HG03354 (cell line): ENCODE results near the gene RAPGEF3.

ENCODE experiments used
- ATAC-seq: cut with Tn5 transposase; IDR thresholded peaks from one replicate; pipeline ENCODE4 v1.9.1; 2021; ENCODE audit warnings: mild to moderate bottlenecking; ENCODE audit not compliant: unreplicated experiment, poor library complexity, severe bottlenecking

The RAPGEF3 gene

DNA sequence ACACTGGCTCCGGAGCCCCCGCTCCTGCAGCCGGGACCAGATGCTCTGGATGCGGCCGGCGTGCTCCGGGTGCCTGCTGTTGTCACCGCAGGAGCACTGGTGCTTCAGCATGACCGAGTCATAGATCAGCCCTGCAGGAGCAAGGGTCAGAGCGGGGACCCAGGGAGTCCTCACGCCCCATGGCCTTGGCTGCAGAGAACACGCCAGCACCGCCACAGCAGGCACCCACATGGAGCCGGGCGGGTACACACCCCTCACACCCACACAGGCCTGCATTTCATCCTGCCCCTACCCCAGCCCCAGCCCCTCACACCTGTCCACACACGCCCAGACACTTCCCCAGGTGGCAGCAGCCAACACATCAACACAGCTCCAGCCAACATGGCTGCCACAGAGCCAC is 33.2 kb upstream of the RAPGEF3 start:
- ATAC-seq: no peak

DNA sequence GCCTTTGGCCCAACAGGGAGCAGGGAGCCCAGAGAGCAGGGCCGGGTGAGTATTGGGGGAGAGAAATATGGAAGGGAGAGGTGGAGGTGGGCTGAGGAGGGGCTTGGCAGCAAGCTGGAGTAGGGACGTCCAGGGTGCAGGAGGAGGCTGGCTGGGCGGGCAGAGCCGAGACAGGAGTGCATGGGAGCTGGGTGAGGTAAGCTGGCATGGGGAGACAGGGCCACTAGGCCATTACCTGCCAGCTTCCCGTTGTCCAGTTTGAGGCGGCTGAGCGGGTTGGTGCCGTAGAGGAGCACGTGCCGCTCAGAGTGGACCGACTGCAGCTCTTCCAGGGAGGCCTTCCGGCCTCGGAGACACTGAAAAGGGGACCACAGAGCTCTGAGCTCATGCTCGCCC is 32.7 kb upstream of the RAPGEF3 start:
- no peak for ATAC-seq

DNA sequence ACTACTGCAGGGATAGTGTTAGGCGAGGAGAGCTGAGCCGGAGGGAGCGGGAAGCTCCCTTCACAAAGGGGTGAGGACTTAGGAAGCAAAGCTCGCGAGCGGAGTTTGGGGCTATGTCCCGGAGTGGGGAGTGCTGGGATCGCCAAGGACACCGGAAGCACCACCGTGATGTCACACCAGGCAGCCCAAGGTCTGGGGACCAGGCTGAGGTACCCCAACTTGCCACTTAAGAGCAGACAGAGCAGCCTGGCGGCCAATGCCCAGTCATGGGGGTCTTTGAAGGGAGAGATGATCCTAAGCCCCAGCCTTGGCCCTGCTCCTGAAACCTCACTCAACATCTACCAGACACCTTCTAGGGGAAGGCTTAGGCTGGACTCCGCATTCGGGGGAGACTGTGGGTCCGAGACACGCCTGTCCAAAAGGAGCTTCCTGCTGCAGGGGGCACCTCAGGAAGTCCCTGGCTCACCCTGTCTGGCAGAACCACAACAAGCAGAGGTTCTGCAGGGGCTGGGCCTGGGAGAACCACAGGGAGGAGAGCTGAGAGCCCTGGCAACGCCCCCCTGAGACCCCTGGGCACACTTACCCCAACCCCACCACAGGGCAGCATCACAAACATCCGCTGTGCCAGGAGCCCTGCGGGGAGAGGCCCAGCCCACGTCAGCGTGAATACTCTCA is 32.1 kb upstream of the RAPGEF3 start:
- ATAC-seq: no peak

DNA sequence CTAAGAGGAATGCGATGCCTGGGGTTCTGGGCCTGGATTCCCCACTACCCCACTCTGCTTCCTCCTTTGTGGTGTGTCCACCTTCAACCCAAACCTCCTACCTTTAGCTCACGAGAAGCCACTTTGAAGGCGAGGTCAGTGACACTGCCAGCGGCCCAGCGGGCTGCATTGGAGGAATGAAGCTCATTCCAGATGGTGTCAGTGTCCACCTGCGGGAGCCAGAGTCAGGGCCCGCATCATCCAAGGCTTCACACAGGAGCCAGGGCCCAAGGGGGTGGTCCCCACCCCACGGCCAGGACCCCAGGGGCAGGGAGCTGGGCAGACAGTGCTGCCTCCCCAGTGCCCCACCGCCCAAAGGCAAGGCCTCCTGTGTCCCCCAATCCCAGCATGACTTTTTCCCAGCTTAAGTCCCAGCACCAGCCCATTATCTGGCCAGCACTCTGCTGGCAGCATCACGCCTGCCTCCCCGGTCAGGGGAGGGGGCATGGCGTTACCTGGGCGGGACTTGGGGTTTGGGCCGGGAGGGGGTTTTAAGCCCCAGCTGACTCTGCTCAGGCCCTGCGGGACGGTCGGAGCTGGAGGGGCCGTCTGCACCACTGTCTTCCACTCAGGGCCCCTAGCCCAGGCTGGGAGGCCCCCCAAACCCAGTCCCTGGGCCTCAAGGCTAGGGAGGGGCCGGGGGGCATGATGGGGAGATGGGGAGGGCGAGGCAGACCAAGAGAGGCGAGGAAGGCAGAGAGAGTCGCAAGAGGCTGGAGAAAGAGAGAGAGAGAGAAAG is 31.2 kb upstream of the RAPGEF3 start:
- no peak for ATAC-seq

DNA sequence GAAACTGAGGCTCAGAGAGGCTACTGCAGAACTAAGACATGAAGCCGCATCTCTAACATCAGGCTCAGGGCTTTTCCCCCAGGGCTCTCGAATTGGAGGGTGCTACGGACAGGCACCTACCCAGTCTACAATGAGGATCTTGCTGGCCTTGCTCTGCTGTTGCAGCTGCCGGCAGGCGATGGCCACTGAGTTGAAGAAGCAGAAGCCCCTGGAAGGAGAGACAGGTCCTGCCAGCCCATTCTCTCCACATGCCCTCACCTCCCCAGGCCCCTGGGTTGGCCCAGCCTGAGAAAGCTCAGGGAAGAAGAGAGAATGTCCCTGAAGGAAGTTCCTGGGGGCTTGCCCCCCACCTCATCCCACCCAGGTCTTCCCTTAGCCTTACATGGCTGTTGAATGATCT is 30.5 kb upstream of the RAPGEF3 start:
- ATAC-seq: no peak

DNA sequence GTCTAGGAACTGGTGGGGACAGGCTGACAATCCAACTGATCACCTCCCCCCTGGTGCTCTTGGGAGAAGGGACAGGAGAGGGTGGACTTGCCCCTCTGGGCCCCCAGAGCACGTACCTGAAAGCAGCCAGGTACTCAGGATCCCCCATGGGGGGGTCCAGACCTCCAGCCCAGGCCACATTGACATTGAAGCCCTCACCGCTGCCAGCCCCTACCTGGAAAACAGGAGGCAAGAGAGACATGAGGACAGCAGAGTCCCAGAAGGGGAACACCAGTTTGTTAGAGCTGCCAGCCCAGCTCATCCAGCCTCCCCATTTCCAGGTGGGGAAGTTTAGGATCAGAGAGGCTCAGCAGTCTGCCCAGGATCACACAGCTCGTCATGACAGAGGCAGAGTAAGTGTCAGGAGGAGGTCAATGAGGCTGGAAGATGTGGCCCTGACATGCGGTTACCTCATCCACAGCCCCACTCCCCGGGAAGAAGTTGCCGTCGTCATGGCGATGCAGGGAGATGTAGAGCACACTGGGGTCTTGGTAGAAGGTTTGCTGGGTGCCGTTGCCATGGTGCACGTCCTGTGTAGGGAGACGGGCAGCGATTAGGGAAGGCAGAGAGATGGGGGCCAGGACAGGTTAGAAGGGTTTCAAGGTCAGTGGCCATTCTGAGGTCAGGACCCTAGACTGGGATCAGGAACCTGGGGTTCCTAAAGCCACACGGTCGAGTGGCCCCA is 29.1 kb upstream of the RAPGEF3 start:
- ATAC-seq: no peak

DNA sequence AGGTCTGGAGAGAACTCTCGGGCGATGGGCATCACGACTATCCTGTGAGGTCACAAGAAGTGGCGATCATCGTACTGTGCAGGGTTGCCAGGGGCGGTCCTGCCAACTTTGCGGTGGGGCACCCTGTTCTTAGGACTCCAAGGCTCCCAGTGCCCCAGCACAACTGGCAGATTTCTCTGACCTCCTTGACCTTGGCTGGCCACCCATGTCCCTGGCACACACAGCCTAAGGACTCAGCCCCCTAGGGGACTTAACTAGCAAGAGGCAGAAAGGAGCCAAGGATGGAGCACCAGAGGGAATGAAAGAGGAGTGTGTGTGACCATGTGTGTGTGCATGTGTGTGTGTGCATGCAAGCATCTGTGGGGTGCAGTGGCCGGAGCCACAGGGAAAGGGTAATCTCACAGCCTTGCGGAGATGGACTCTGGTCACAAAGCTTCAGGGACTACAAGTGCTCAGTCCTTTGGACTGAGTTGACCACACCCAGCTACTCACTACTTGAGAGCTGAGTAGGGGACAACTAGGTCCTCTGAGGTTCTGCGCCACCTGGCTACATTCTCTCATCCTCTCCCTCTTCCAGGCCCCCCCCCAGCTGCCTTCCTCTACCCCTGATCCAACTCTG is 28.1 kb upstream of the RAPGEF3 start:
- no peak for ATAC-seq

DNA sequence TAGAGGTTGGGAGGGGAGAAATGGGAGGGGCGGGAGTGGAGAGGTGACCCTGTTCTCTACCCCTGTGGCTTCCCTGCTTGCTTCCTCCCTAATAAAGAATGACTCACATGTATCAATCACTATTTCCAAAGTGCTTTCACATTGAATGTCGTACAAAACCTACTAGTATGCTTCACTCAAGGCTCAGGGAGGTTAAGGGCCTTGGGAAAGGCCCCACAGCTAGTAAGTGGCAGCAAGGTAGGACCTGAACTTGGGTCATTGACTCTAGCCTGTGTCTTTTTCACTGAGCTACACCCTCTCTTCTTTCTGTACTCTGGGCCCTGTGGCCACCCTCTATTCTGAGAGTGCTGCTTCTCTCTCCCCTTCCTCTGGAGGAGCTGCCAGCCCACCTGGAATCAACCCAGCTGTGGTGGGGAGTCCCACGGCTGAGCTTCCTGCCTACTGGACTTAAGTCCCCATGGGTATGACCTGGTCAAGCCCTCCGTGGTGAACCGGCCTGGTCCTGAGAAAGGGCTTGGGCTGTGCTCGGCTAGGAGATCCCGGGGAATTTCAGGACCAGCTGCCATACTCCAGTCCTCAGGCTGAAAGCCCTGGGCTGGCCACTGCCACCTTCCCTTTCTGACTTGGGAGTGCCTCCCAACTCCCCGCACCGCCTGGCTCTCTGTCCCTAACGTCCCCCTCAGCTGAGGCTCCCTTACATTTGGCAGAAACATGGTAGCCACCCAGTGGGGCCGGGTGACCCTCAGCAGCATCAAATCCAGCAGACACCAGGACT is 27.4 kb upstream of the RAPGEF3 start:
- ATAC-seq: no peak

DNA sequence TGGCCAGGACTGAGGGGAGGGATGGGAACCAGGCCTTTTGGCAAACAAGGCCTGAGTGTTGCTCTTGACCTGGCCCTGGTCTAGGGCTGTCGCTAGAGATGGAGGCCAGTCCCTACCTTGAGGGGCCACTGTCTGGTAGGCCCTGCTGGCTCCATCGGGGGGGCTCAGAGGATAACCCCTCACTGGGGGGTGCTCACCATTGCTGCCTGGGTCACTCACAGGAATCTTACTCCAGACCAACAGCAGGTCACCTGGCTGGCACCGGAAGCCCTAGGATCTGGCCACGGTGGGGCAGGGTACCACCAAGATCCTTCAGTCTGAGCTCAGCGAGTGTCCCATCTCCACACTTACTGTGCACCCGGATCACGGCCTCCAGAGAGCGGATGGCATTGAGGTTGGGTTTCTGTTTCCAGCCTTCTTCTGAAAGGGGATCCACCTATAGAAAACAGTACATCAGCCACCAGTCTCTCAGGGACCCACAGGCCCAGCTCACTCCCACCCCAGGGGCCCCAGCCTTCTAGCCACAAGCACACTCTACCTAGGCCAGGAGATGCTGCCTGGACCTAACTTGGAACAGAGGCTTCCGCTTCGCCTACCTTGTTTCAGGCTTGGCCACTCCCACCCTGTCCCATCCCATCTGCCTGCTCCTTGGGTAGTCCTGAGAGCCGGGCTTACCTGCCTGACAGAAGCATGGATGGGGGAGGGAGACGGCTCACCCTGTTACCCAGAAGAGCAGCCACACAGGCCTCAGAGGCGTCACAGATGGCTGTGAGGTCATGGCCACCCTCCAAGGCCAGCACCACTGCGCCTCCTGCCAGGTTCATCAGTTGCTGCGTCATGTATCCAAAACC is 26.6 kb upstream of the RAPGEF3 start:
- ATAC-seq: no peak

DNA sequence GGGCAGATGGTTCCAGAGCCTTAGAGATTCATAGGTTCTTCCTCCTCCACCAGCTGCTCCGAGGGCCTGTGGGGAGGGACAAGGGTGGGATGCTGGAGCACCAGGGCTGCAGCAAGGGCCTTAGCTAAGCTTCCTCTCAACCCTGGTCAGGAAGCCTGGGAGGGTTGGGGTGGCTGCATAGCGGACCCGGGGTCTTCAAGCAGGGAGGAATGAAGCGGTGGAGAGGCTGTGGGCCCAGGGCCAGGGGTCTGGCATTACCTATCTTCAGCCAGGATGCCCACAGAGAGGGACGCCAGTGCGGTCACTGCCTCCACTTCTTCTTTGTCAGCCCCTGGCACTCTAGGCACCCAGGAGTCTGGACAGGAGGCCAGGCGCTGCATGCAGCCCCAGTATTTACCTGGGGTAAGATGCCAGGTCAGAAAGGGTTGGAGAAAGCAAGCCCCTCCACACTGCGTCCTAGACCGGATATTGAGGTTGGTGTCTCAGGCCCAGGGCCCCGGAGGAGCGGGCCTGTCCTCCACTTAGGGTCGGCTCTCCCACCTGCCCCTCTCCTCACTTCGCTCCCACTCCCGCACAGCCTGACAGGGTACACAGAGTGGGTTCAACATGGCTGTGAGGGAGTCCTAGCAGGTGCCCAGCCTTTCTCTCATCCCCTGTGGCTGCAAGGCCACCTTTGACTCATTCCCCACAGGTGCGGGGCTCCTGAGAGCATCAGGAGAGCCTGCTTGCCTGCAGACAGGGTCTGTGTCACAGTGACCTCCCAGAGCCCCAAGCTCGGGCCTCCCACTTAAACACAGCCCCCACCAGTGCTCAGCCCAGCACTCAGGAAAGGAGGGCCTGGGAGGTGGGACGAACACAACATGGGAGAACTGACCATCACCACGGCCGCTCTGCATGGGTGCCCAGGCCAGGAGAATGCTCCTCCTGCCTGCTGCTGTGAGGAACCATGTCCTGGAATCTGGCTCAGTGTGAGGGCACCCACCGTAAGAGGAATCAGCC is 25.4 kb upstream of the RAPGEF3 start:
- ATAC-seq: no peak

DNA sequence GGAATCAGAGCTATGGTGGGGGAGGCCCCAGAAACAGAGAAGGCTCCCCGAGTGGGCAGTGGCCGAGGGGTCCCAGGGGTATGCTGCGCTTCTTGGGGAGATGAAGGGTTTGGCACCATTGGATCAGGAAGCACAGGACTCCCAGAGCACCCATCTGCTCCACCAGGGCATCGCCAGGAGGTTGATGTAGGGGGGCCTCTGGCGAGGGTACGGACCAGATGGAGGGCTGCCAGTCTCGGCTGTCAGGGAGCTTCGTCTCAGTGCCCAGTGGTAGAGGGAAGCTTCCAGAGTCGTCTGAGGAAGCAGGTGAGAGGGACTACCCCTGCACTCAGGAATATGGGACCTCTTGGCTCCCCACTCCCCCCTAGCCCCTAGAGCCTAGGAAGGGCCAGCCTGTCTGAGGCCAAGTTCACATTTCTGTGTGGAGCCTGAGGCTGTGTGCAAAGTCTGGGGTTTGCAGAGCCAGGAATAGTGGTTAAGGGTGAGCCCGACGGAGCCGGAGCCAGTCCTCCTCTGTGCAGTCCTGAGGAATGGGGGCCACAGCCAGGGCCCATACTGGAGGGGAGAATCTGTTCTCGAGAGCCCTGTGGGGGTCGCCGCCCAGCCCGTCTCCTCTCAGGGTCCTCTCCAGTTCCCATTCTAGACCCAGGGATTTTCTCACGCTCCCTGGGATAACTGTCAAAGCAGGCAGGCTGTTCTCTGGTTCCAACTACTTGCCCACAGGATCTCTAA is 24.5 kb upstream of the RAPGEF3 start:
- ATAC-seq: no peak

DNA sequence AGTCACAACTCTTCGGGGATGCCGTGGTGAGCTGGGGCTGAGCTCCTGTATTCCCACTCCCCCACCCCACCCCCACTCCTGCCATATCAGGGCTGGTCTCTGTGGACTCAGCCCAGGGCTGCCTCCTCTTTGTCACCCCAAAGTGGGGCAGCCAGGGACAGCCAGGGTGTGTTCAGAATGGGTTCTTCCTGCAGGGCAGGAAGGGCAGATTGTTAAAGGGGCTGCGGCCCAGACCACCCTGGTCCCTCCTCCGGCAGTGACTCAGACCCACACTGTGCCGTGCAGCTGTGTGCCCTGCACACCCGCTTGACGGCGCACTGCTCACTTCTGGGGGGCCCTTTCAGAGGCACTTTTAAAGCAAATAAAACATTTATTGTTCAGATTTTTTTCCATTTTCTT is 23.7 kb upstream of the RAPGEF3 start:
- no peak for ATAC-seq

DNA sequence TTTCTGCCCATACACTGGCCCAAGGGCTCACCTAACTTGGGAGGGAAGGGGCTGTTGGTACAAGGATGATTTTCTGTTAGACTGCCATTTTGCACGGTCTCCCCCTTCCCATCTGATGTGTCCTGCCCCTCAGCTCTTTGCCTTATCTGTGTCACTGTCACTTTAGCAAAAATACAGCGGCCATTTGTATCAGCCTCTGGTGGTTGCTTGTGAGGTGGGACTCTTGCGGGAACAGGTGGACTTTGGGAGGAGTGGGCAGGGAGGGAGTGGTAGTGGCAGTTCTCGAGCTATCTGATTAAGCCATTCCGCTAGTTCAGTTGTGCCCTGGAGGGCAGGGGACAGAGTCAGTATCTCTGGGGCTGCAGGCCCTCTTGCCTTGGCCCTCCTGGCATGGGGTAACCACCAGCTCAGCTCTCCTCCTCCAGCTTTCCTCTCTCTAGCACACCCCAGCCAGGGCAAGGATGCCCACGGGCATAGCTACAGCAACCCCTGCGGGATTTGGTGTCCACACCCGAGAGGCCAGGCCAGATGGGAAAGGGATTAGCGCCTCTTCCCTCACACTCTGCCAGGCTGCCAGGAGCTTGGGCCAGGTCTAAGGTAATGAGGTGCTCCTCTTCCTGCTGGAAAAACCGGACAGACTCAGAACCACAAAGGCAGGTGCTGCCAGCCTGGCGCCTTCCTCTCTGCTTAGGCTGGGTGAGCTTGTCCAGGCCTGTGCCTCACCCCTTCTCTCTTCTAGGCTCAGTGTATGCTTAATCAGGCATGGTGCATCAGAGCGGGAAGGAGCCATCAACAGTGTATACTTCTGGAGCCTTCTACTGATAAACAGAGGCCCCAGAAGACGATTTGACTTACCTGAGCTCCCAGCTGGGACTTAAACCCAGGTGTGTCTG is 23.0 kb upstream of the RAPGEF3 start:
- no peak for ATAC-seq

DNA sequence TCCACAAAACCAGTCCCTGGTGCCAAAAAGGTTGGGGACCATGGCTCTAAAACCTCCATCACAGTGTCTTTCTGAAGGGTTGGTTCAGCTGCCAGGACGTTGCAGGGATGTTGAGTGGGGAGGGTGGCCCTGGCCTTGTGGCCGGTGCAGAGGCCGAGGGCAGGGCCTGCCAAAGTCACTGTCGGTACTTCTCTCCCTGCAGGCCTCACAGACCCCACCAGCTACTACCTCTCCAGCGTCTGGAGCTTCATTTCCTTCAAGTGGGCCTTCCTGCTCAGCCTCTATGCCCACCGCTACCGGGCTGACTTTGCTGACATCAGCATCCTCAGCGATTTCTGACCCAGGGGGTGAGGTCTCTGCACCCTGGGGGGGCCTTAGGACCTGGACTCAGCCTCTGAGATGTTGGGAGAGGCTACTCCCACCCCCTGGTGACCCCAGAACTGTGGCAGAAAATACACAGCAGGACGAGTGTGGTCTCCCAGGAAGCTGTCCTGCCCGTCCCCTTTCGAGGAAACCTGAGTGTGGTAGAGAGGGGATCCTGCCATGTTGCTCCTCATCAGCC is 21.3 kb upstream of the RAPGEF3 start:
- ATAC-seq: no peak

DNA sequence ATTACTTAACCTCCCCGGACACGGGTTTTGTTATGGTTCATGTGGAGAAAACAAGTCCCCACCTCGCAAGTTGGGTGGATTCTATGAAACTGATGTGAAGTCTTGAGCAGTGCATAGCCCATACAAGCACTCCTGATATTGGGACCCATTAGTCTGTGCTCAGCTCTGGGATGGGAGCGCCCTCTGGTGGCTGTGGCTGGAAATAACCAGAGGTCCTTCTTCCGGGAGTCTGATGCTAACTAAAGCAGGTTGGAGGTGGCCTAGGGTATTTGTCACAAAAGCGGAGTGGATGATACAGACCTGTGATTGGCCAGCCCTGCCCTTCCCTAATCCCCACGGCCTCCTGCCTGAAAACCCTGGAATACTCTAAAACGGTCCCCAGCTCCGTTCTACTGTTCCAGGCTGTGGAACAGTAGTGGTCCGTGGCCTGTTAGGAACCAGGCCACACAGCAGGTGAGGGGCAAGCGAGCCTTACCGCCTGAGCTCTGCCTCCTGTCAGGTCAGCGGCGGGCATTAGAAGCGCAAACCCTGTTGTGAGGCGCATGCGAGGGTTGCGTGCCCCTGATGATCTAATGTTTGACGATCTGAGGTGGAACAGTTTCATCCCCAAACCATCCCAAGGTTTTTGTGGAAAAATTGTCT is 20.7 kb upstream of the RAPGEF3 start:
- peak; percentile 86 for ATAC-seq
